ENCODE data around the gene CCDC186. TPM values are rescaled to one million over a fixed set of nuclear protein-coding genes. Genes with fewer than 3 reads are reported as not detected.

Gene CCDC186
- total and polyA plus RNA-seq, 2 of the 4 experiments (the other 2 are of a cell fraction), result 3.0 to 6.1 TPM

DNA sequence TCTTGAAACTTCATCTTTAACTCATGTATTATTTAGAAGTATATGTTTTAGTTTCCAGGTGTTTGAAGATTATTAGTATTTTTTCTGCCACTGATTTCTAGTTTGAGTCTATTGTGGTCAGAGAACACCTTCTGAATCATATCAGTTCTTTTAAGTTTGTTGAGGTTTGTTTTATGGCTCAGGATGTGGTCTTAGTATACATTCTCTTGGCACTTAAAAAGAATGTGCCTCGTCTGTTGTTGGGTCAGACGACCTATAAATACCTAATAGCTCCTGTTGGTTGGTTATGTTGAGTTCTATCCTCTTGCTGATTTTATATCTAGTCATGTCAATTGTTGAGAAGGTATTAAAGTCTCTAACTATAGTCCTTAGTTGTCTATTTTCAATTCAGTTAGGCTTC, 21.1 kb upstream of the CCDC186 start:
- TF ChIP-seq CTCF (conservative IDR thresholded peaks at IDR 0.05; ENCODE audit: low read depth, low read length) (no peak), SMC3 (IDR thresholded peaks at IDR 0.05; ENCODE audit: low read depth, low read length) (no peak), RFX5 (IDR thresholded peaks at IDR 0.05; ENCODE audit: low read depth, low read length) (no peak), CEBPB (IDR thresholded peaks at IDR 0.05; ENCODE audit: low read depth, low read length) (no peak), NFE2L2 (IDR thresholded peaks at IDR 0.05; ENCODE audit: low read depth, low read length) (no peak), ELK1 (IDR thresholded peaks at IDR 0.05; ENCODE audit: borderline replicate concordance, low read depth, low read length) (no peak), RAD21 (IDR thresholded peaks at IDR 0.05; ENCODE audit: low read length) (no peak), MAFK (IDR thresholded peaks at IDR 0.05; ENCODE audit: low read depth, low read length) (no peak), MXI1 (IDR thresholded peaks at IDR 0.05; ENCODE audit: borderline replicate concordance, low read depth, low read length) (no peak), RCOR1 (IDR thresholded peaks at IDR 0.05; ENCODE audit: insufficient replicate concordance, low read length) (no peak), MAZ (IDR thresholded peaks at IDR 0.05; ENCODE audit: borderline replicate concordance, low read depth, low read length) (no peak), BHLHE40 (IDR thresholded peaks at IDR 0.05; ENCODE audit: low read depth, low read length) (no peak), POLR2A (IDR thresholded peaks at IDR 0.05; ENCODE audit: low read depth, low read length) (no peak), CHD1 (IDR thresholded peaks at IDR 0.05; ENCODE audit: low read depth, low read length) (no peak), FOS (IDR thresholded peaks at IDR 0.05; ENCODE audit: low read depth, low read length) (no peak)
- TF ChIP-seq, protein P1, sequence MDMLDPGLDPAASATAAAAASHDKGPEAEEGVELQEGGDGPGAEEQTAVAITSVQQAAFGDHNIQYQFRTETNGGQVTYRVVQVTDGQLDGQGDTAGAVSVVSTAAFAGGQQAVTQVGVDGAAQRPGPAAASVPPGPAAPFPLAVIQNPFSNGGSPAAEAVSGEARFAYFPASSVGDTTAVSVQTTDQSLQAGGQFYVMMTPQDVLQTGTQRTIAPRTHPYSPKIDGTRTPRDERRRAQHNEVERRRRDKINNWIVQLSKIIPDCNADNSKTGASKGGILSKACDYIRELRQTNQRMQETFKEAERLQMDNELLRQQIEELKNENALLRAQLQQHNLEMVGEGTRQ (IDR thresholded peaks at IDR 0.05; ENCODE audit: low read depth, low read length), result no peak
- CTCF ChIA-PET, result no interaction called here

More for the DNA sequence above, 21.1 kb upstream of the CCDC186 start:
- H3K4me2 ChIP-seq (ENCODE audit: low read depth, low read length), result no peak overlapping the region
- no peak overlapping the region for H2AFZ ChIP-seq (replicated peaks; ENCODE audit: low read length, poor library complexity)
- H3K27ac ChIP-seq (ENCODE audit: insufficient read depth, low read length), result no peak overlapping the region
- DNase-seq, result no peak
- H2BK5ac ChIP-seq (ENCODE audit: low read depth, low read length, poor library complexity, severe bottlenecking), result no peak overlapping the region
- dilution Hi-C loops (cut with HindIII; ENCODE audit: low sequenced_read_pairs, unreplicated experiment) (no loop called here), in situ Hi-C loops (cut with MboI; ENCODE audit: low sequenced_read_pairs) (no loop called here), intact Hi-C loops (cut with micrococcal nuclease) (no loop called here)
- no peak overlapping the region for H4K8ac ChIP-seq (ENCODE audit: low read depth in 2 of 2, low read length in 2 of 2)
- H3K27me3 ChIP-seq (ENCODE audit: control insufficient read depth, insufficient read depth, low read length), result peaks cover 8% of the 10 kb centered on the region
- POLR2A ChIA-PET (ENCODE audit: unreplicated experiment), result no interaction called here
- H2BK120ac ChIP-seq (ENCODE audit: low read depth, low read length), result no peak overlapping the region
- H3K9ac ChIP-seq (ENCODE audit: low read depth, low read length), result no peak overlapping the region
- no peaks in the 10 kb centered on the region for H3K9me3 ChIP-seq (ENCODE audit: control insufficient read depth, insufficient read depth, low read length)
- no peak overlapping the region for H2BK15ac ChIP-seq (ENCODE audit: low read depth, low read length)
- no peak for ATAC-seq (ENCODE audit: low read depth)
- no peaks in the 10 kb centered on the region for H3K4me1 ChIP-seq (ENCODE audit: control insufficient read depth, insufficient read depth, low read length)
- no peak overlapping the region for H3K14ac ChIP-seq (replicated peaks; ENCODE audit: low read depth, low read length)
- H3K4ac ChIP-seq (ENCODE audit: low read depth, low read length), result no peak overlapping the region
- H4K91ac ChIP-seq (ENCODE audit: insufficient read depth, low read depth, low read length), result no peak overlapping the region
- no TSS peak for BruUV-seq (replicated peaks)
- H4K20me1 ChIP-seq (ENCODE audit: insufficient read depth, low read length), result no peaks in the 10 kb centered on the region
- no peak overlapping the region for H2AK5ac ChIP-seq (ENCODE audit: low read depth, low read length)
- no peaks in the 10 kb centered on the region for H3K79me1 ChIP-seq (ENCODE audit: low read depth in 1 of 2, low read length in 2 of 2)
- H2AK9ac ChIP-seq (replicated peaks; ENCODE audit: low read depth, low read length, poor library complexity), result no peak overlapping the region
- H4K5ac ChIP-seq (ENCODE audit: low read depth, low read length), result no peak overlapping the region
- no peak overlapping the region for H3K56ac ChIP-seq (ENCODE audit: extremely low read depth, insufficient read depth, low read length)
- H2BK20ac ChIP-seq (ENCODE audit: low read depth, low read length), result no peak overlapping the region
- no peak overlapping the region for H3K18ac ChIP-seq (ENCODE audit: low read depth, low read length)
- H3K23ac ChIP-seq (ENCODE audit: low read depth, low read length), result no peak overlapping the region
- WGBS, 2 experiments (ENCODE audit: extremely low coverage in 2 of 2, insufficient read length in 1 of 2), result no CpG with 5 or more reads among the region's 2 CpGs
- no peaks in the 10 kb centered on the region for H3K36me3 ChIP-seq (ENCODE audit: control insufficient read depth, insufficient read depth, low read length)
- H3K4me3 ChIP-seq (ENCODE audit: insufficient read depth, low read depth, low read length), result no peak overlapping the region
- H3K9me1 ChIP-seq (ENCODE audit: insufficient read depth, low read length), result no peaks in the 10 kb centered on the region
